ENCODE measurements around the gene PRRG1.
"Not testable (repeated sequence)": the region's sequence is repeated elsewhere in the genome, so short reads cannot be mapped to it uniquely, and the experiment has no call there.

The PRRG1 gene

GRCh38 chrX:37441377-37441776 is 92.2 kb downstream of the PRRG1 start:
- no peak overlapping the region for H3K9ac ChIP-seq (ENCODE audit: low read length)
- H3K4me3 ChIP-seq (ENCODE audit: low read length) = no peak overlapping the region
- no peaks in the 10 kb centered on the region for H3K27me3 ChIP-seq (ENCODE audit: control insufficient read depth, insufficient read depth, low read length)
- no peaks in the 10 kb centered on the region for H3K4me1 ChIP-seq (ENCODE audit: control insufficient read depth, insufficient read depth, low read length)
- H3K27ac ChIP-seq (ENCODE audit: low read depth, low read length) = no peak overlapping the region
- no peaks in the 10 kb centered on the region for H3K36me3 ChIP-seq (ENCODE audit: control insufficient read depth, insufficient read depth, low read length)

GRCh38 chrX:37445182-37445581 is 96.0 kb downstream of the PRRG1 start:
- no peak overlapping the region for H3K9ac ChIP-seq (ENCODE audit: low read length)
- no peaks in the 10 kb centered on the region for H3K27me3 ChIP-seq (ENCODE audit: control insufficient read depth, insufficient read depth, low read length)
- H3K27ac ChIP-seq (ENCODE audit: low read depth, low read length) = no peak overlapping the region
- H3K4me3 ChIP-seq (ENCODE audit: low read length) = no peak overlapping the region
- H3K36me3 ChIP-seq (ENCODE audit: control insufficient read depth, insufficient read depth, low read length) = no peaks in the 10 kb centered on the region
- no peaks in the 10 kb centered on the region for H3K4me1 ChIP-seq (ENCODE audit: control insufficient read depth, insufficient read depth, low read length)

- Histone ChIP-seq H3K4me3 (ENCODE audit: low read length) (no peak overlapping the region), H3K4me1 (ENCODE audit: control insufficient read depth, insufficient read depth, low read length) (no peaks in the 10 kb centered on the region), H3K27me3 (ENCODE audit: control insufficient read depth, insufficient read depth, low read length) (no peaks in the 10 kb centered on the region), H3K9ac (ENCODE audit: low read length) (no peak overlapping the region), H3K27ac (ENCODE audit: low read depth, low read length) (no peak overlapping the region), H3K36me3 (ENCODE audit: control insufficient read depth, insufficient read depth, low read length) (no peaks in the 10 kb centered on the region)
These were observed 104.7 kb downstream of the PRRG1 start for GRCh38 chrX:37453821-37454220.

- no peaks in the 10 kb centered on the region for H3K27me3 ChIP-seq (ENCODE audit: control insufficient read depth, insufficient read depth, low read length)
- no peak overlapping the region for H3K9ac ChIP-seq (ENCODE audit: low read length)
- H3K27ac ChIP-seq (ENCODE audit: low read depth, low read length) = no peak overlapping the region
- H3K4me3 ChIP-seq (ENCODE audit: low read length) = no peak overlapping the region
- no peaks in the 10 kb centered on the region for H3K4me1 ChIP-seq (ENCODE audit: control insufficient read depth, insufficient read depth, low read length)
- no peaks in the 10 kb centered on the region for H3K36me3 ChIP-seq (ENCODE audit: control insufficient read depth, insufficient read depth, low read length)
These were observed 105.5 kb downstream of the PRRG1 start for GRCh38 chrX:37454537-37455285.

GRCh38 chrX:37455381-37455780 is 106.2 kb downstream of the PRRG1 start:
- H3K27me3 ChIP-seq (ENCODE audit: control insufficient read depth, insufficient read depth, low read length) = no peaks in the 10 kb centered on the region
- no peaks in the 10 kb centered on the region for H3K4me1 ChIP-seq (ENCODE audit: control insufficient read depth, insufficient read depth, low read length)
- H3K4me3 ChIP-seq (ENCODE audit: low read length) = no peak overlapping the region
- H3K27ac ChIP-seq (ENCODE audit: low read depth, low read length) = no peak overlapping the region
- no peak overlapping the region for H3K9ac ChIP-seq (ENCODE audit: low read length)
- no peaks in the 10 kb centered on the region for H3K36me3 ChIP-seq (ENCODE audit: control insufficient read depth, insufficient read depth, low read length)

- H3K4me1 ChIP-seq (ENCODE audit: control insufficient read depth, insufficient read depth, low read length); H3K4me3 ChIP-seq (ENCODE audit: low read length); H3K27ac ChIP-seq (ENCODE audit: low read depth, low read length); H3K36me3 ChIP-seq (ENCODE audit: control insufficient read depth, insufficient read depth, low read length); H3K27me3 ChIP-seq (ENCODE audit: control insufficient read depth, insufficient read depth, low read length); H3K9ac ChIP-seq (ENCODE audit: low read length): not testable (repeated sequence)
These were observed 111.1 kb downstream of the PRRG1 start for GRCh38 chrX:37460285-37460684.

- no peaks in the 10 kb centered on the region for H3K36me3 ChIP-seq (ENCODE audit: control insufficient read depth, insufficient read depth, low read length)
- no peak overlapping the region for H3K4me3 ChIP-seq (ENCODE audit: low read length)
These were observed 113.2 kb downstream of the PRRG1 start for GRCh38 chrX:37462346-37462745.

GRCh38 chrX:37468124-37468739 is 119.1 kb downstream of the PRRG1 start:
- Histone ChIP-seq H3K36me3 (ENCODE audit: control insufficient read depth, insufficient read depth, low read length) (no peaks in the 10 kb centered on the region), H3K27me3 (ENCODE audit: control insufficient read depth, insufficient read depth, low read length) (no peaks in the 10 kb centered on the region), H3K9ac (ENCODE audit: low read length) (no peak overlapping the region), H3K4me3 (ENCODE audit: low read length) (no peak overlapping the region), H3K4me1 (ENCODE audit: control insufficient read depth, insufficient read depth, low read length) (no peaks in the 10 kb centered on the region), H3K27ac (ENCODE audit: low read depth, low read length) (no peak overlapping the region)

More at GRCh38 chrX:37462346-37462745, 113.2 kb downstream of the PRRG1 start:
- no peak overlapping the region for H3K27ac ChIP-seq (ENCODE audit: low read depth, low read length)
- H3K27me3 ChIP-seq (ENCODE audit: control insufficient read depth, insufficient read depth, low read length) = no peaks in the 10 kb centered on the region
- no peaks in the 10 kb centered on the region for H3K4me1 ChIP-seq (ENCODE audit: control insufficient read depth, insufficient read depth, low read length)
- H3K9ac ChIP-seq (ENCODE audit: low read length) = no peak overlapping the region

GRCh38 chrX:37470711-37471110 is 121.5 kb downstream of the PRRG1 start:
- Histone ChIP-seq H3K9ac (ENCODE audit: low read length) (no peak overlapping the region), H3K27me3 (ENCODE audit: control insufficient read depth, insufficient read depth, low read length) (no peaks in the 10 kb centered on the region), H3K27ac (ENCODE audit: low read depth, low read length) (no peak overlapping the region), H3K36me3 (ENCODE audit: control insufficient read depth, insufficient read depth, low read length) (no peaks in the 10 kb centered on the region), H3K4me1 (ENCODE audit: control insufficient read depth, insufficient read depth, low read length) (no peaks in the 10 kb centered on the region), H3K4me3 (ENCODE audit: low read length) (no peak overlapping the region)

GRCh38 chrX:37472836-37473235 is 123.7 kb downstream of the PRRG1 start:
- Histone ChIP-seq H3K9ac (ENCODE audit: low read length) (no peak overlapping the region), H3K27me3 (ENCODE audit: control insufficient read depth, insufficient read depth, low read length) (no peaks in the 10 kb centered on the region), H3K4me1 (ENCODE audit: control insufficient read depth, insufficient read depth, low read length) (no peaks in the 10 kb centered on the region), H3K36me3 (ENCODE audit: control insufficient read depth, insufficient read depth, low read length) (no peaks in the 10 kb centered on the region), H3K27ac (ENCODE audit: low read depth, low read length) (no peak overlapping the region), H3K4me3 (ENCODE audit: low read length) (no peak overlapping the region)

GRCh38 chrX:37474478-37474877 is 125.3 kb downstream of the PRRG1 start:
- Histone ChIP-seq H3K4me1 (ENCODE audit: control insufficient read depth, insufficient read depth, low read length) (no peaks in the 10 kb centered on the region), H3K27ac (ENCODE audit: low read depth, low read length) (no peak overlapping the region), H3K36me3 (ENCODE audit: control insufficient read depth, insufficient read depth, low read length) (no peaks in the 10 kb centered on the region), H3K9ac (ENCODE audit: low read length) (no peak overlapping the region), H3K27me3 (ENCODE audit: control insufficient read depth, insufficient read depth, low read length) (no peaks in the 10 kb centered on the region), H3K4me3 (ENCODE audit: low read length) (no peak overlapping the region)

GRCh38 chrX:37476571-37477170 is 127.5 kb downstream of the PRRG1 start:
- Histone ChIP-seq H3K9ac (ENCODE audit: low read length) (no peak overlapping the region), H3K27ac (ENCODE audit: low read depth, low read length) (no peak overlapping the region), H3K36me3 (ENCODE audit: control insufficient read depth, insufficient read depth, low read length) (no peaks in the 10 kb centered on the region), H3K4me1 (ENCODE audit: control insufficient read depth, insufficient read depth, low read length) (no peaks in the 10 kb centered on the region), H3K27me3 (ENCODE audit: control insufficient read depth, insufficient read depth, low read length) (no peaks in the 10 kb centered on the region), H3K4me3 (ENCODE audit: low read length) (no peak overlapping the region)

GRCh38 chrX:37484335-37484734 is 135.2 kb downstream of the PRRG1 start:
- not testable (repeated sequence) for H3K9ac ChIP-seq (ENCODE audit: low read length); H3K4me1 ChIP-seq (ENCODE audit: control insufficient read depth, insufficient read depth, low read length); H3K4me3 ChIP-seq (ENCODE audit: low read length); H3K27me3 ChIP-seq (ENCODE audit: control insufficient read depth, insufficient read depth, low read length); H3K27ac ChIP-seq (ENCODE audit: low read depth, low read length); H3K36me3 ChIP-seq (ENCODE audit: control insufficient read depth, insufficient read depth, low read length)

Measured in rectal smooth muscle tissue (tissue), 1 donor.